Right ventricle myocardium superior (tissue), 1 donor: ENCODE measurements around the gene CNP. TPM values are rescaled to one million over a fixed set of nuclear protein-coding genes. Genes with fewer than 3 reads are reported as not detected.
"Not testable (repeated sequence)": the region's sequence is repeated elsewhere in the genome, so short reads cannot be mapped to it uniquely, and the experiment has no call there.

Experiments used
- ATAC-seq: fragments of 200-7000 bp; cut with Tn5 transposase; one replicate; pipeline ENCODE4 v1.9.1; 2020; ENCODE audit warnings: mild to moderate bottlenecking; ENCODE audit not compliant: poor library complexity
- DNase-seq: peaks from one replicate; pipeline ENCODE4 v3.0.0-alpha.2; 2020
- intact Hi-C: fragments of 100-400 bp; cut with DNase I; formaldehyde crosslinking; loops from one replicate; pipeline ENCODE4 v1.11.2; 2022
- total RNA-seq: library from RNA; stranded (reverse); fragmentation: NEBNext Ultra II Directional; extraction: Animal tissue kit (Norgen Biotek cat#: 25700); gene quantifications from one replicate; pipeline ENCODE4 v1.2.1, GENCODE V29; 2021
- donor health status: DM: no; HTN: yes; CAD: no; lungs with severe emphysema.

The CNP gene
- total RNA-seq, 1 donor from 2014 or later: 23.0 TPM

DNA sequence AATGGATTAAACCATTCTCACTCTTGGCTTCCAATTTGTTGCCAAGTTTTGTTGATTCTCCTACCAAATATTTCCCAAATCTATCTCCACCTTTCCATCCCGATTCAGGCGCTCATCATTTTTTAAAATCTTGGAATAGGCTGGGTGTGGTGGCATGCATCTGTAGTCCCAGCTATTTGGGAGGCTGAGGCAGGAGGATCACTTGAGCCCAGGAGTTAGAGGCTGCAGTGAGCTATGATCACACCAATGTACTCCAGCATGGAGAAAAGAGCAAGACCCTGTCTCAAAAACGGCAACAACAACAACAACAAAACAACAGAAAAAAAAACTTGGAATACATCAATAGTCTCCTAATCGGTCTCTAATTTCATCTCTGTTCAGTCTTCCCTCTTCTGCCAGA is 52.4 kb downstream of the CNP start:
- DNase-seq (no peak), ATAC-seq (no peak)
- intact Hi-C loops: loop anchor here (5.0 kb wide), 1 partner anchor 52 kb away; the partner anchor contains the start of gene CNP

DNA sequence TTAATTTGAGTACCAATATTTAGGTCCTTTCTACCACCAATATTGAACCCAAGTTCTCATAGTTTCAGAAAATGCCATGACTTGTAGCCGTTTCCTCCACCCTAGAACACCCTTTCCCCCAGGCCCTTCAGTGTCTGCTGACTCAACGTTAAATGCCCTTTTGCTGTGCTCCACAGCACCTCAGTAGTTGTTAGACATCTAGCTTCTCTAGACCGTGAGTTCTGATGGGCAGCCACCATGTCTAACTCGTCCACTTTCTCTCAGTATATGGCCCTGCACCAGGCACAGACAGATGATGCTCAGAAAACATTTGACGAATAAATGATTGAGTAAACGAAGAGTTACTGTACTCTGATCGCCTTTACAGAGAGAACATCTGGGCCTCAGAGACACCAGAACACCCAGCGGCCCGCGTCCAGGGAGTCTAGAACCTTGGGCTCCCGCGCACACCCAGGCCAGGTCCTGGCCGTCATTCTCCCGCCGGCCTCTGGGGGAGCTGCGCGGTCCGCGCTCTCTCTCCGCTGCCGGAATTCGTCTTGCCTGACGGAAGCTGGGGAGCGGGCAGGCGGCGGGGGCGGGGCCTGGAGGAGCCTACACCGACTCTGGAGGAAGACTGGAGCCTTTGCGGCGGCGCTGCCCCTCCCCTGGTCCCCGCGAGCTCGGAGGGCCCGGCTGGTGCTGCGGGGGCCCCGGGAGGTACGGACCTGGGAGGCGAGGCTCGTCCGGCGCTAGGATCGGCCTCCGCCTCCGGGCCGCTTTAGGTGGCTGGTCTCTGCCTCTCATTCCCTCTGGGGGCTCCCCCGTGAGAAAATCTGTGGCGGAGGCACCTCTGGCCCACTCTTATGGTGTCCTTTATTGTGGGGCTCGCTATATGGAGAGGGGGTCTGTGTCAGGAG is 53.2 kb downstream of the CNP start, which contains the start of gene NKIRAS2:
NKIRAS2 (plus strand) TSS at position 582 of the 896 bp plus-strand sequence. CDS start 1,488 bp downstream, outside the sequence.
- intact Hi-C loops: loop anchor here (5.0 kb wide), 1 partner anchor 52 kb away; the partner anchor contains the start of gene CNP

GRCh38 chr17:42020845-42021244 is 54.2 kb downstream of the CNP start:
- intact Hi-C loops, DNase-seq, ATAC-seq: not testable (repeated sequence)

More for the DNA sequence above, 53.2 kb downstream of the CNP start, which contains the start of gene NKIRAS2:
- DNase-seq (peak; percentile 97), ATAC-seq (peak; percentile 83)

DNA sequence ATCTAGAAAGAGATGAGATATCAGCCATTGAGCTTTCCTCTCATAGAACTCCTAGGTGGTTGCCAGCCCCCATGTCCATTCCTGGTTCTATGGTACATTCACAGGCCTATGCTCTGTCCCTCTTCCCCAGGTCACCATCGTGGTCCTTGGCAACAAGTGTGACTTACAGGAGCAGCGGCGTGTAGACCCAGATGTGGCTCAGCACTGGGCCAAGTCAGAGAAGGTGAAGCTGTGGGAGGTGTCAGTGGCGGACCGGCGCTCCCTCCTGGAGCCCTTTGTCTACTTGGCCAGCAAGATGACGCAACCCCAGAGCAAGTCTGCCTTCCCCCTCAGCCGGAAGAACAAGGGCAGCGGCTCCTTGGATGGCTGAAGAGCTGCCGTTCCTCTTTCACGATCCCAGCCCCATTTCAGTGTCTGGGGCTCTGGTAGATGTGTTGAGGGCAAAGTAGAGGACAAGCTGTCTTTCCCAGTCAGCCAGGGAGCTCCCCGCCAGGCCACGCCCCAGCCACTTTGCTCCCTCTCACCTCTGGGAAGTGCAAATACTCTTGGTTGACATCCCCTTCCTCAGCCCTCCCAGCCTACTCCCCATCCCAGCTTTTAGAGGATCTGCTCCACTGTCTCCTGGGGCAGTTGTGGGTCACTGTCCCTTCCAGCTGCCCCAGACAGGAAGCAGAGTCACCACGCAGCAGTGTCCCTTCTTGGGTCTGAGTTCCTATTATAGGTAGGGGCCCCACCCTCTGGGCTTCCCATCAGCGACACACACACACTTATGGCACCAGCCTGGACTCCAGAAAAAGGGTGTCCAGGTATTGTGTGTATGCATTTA is 57.1 kb downstream of the CNP start:
- intact Hi-C loops: no loop called here
- ATAC-seq (no peak), DNase-seq (peak; percentile 65)

GRCh38 chr17:42025191-42025579 is 58.6 kb downstream of the CNP start:
- peak; percentile 6 for ATAC-seq
- intact Hi-C loops: loop anchor here (5.0 kb wide), 1 partner anchor 92 kb away; no protein-coding TSS in a partner anchor
- no peak for DNase-seq

- DNase-seq: no peak
- ATAC-seq: no peak
- intact Hi-C loops: loop anchor here (5.0 kb wide), 1 partner anchor 91 kb away; no protein-coding TSS in a partner anchor
These were observed 59.3 kb downstream of the CNP start for GRCh38 chr17:42025936-42026335.

DNA sequence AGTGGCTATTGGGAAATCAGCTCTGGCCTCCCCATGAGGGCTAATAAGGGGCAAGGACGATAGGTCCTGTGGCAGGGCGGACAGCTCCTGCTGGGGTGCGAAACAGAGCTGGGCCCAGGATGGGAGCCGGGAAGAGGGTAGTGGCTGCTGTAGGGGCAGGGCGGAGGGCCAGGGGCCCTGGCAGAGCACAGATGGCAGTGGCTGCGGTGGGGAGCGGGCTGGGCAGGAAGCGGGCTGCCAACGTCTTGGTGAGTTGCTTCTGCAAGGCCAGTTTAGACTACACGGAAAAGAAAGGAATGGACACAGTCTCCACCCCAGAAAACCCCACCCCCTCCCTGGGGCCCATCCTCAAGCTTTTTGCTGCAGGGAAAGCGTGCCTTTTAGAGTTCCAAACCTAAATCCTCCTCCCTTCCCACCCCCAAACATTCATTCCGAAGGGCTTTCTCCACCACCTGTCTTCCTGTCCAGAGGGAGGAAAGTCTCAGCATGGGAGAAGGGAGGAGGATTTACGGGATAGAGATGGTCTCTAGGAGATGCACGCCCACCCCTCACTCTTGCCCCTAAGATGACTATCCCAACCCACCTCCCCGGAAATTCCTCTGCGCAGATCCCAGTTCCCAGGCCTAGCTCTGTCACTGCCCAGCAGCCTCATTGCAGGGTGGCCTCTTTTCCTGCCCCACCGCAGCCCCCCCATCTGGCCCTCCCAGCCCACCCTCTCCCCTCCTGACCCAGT is 60.4 kb downstream of the CNP start:
- intact Hi-C loops: loop anchor here (5.0 kb wide), 1 partner anchor 90 kb away; no protein-coding TSS in a partner anchor
- DNase-seq (no peak), ATAC-seq (no peak)

Other genes starting within 250 kb of the CNP start
- gene HAP1, start 232.2 kb upstream of the CNP start, total RNA-seq: not detected
- 195 TPM for gene JUP, start 180.1 kb upstream of the CNP start, total RNA-seq
- 6.7 TPM for gene P3H4, start 154.8 kb upstream of the CNP start, total RNA-seq
- gene FKBP10, start 153.8 kb upstream of the CNP start, total RNA-seq: 10.6 TPM
- 14.7 TPM for gene NT5C3B, start 130.6 kb upstream of the CNP start, total RNA-seq
- gene KLHL10, start 129.0 kb upstream of the CNP start, total RNA-seq: not detected
- gene KLHL11, start 101.4 kb upstream of the CNP start, total RNA-seq: 3.0 TPM
- 24.0 TPM for gene ACLY, start 47.8 kb upstream of the CNP start, total RNA-seq
- 0.75 TPM for gene ODAD4, start 36.2 kb upstream of the CNP start, total RNA-seq
- gene DNAJC7, start 50.6 kb downstream of the CNP start, total RNA-seq: 81.2 TPM
- 43.8 TPM for gene NKIRAS2, start 53.3 kb downstream of the CNP start, total RNA-seq
- 0.59 TPM for gene C17orf113, start 83.8 kb downstream of the CNP start, total RNA-seq
- 0.16 TPM for gene ZNF385C, start 131.7 kb downstream of the CNP start, total RNA-seq
- gene DHX58, start 145.9 kb downstream of the CNP start, total RNA-seq: 2.5 TPM
- gene KAT2A, start 154.6 kb downstream of the CNP start, total RNA-seq: 22.6 TPM
- 0.11 TPM for gene HSPB9, start 156.0 kb downstream of the CNP start, total RNA-seq
- 38.6 TPM for gene RAB5C, start 188.2 kb downstream of the CNP start, total RNA-seq
- gene KCNH4, start 214.3 kb downstream of the CNP start, total RNA-seq: 0.13 TPM
- not detected for gene HCRT, start 218.7 kb downstream of the CNP start, total RNA-seq
- 8.1 TPM for gene GHDC, start 227.7 kb downstream of the CNP start, total RNA-seq